Adrenal gland (tissue), 5 donors: Measurements from ENCODE around the gene GLDN.

Experiments used
- POLR2A ChIP-seq, 2 donors: fragments of 450-650 bp; IDR thresholded peaks; one replicate each; pipeline ENCODE4 v1.6.1; 2017; ENCODE audit warnings: antibody characterized with exemption in 2 of 2, mild to moderate bottlenecking in 2 of 2, moderate library complexity in 1 of 2
- TF ChIP-seq, protein P1 (sequence below), 6 experiments: fragments of 450-650 bp in 4 of 6; fragments of 200-600 bp in 2 of 6; sonication (generic) in 1 of 6; IDR thresholded peaks; 1 replicate in 5 of 6; 2 replicates in 1 of 6; pipeline versions ENCODE4 v1.5.1 to v1.8.0; 2016 to 2021; ENCODE audit warnings: antibody characterized with exemption in 6 of 6, mild to moderate bottlenecking in 2 of 6, moderate library complexity in 1 of 6
- donor health status: DM: no; HTN: no; CAD: no.

DNA sequence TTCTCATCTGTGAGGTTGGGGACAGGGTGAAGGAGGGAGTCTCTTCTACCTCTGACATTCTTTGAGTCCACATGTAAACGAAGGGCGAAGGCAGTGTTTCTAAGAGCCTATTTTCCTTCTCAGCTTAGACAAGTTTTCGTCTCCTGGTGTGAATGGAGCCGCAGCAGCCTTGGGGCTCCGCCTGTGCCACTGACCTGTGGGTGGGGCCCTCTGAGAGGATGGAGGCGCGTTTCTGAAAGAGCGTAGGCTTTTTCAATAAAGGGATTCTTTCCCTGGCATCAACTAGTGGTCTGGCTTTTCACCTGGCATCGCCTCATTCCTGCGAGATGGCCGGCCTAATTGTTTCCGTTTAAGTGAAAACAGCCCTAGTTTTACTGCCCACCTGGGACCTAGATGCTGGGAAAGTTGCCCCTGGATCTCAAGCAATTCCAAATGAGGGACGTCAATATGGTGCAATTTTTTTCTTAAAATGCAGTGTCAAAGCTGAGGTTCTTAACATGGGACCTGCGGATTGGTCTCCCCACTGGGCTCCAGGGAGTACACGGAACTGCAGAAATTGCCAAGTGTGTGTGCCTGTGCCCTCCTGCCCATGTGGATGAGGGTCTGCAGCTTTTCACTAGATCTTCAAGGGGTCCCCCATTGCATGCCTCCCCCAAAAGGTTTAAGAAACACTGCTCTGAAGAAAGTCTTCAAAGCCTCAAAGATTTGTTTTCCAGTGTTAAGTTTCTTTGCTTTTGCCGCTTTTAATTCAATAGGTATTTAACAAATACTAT lies 958 bp downstream of the GLDN start:
- TF ChIP-seq, protein P1, sequence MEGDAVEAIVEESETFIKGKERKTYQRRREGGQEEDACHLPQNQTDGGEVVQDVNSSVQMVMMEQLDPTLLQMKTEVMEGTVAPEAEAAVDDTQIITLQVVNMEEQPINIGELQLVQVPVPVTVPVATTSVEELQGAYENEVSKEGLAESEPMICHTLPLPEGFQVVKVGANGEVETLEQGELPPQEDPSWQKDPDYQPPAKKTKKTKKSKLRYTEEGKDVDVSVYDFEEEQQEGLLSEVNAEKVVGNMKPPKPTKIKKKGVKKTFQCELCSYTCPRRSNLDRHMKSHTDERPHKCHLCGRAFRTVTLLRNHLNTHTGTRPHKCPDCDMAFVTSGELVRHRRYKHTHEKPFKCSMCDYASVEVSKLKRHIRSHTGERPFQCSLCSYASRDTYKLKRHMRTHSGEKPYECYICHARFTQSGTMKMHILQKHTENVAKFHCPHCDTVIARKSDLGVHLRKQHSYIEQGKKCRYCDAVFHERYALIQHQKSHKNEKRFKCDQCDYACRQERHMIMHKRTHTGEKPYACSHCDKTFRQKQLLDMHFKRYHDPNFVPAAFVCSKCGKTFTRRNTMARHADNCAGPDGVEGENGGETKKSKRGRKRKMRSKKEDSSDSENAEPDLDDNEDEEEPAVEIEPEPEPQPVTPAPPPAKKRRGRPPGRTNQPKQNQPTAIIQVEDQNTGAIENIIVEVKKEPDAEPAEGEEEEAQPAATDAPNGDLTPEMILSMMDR (IDR thresholded peaks at IDR 0.05): no peak
- no peak for TF ChIP-seq POLR2A (IDR thresholded peaks at IDR 0.05)
